ENCODE data around the gene ITPKB.

The ITPKB gene

DNA sequence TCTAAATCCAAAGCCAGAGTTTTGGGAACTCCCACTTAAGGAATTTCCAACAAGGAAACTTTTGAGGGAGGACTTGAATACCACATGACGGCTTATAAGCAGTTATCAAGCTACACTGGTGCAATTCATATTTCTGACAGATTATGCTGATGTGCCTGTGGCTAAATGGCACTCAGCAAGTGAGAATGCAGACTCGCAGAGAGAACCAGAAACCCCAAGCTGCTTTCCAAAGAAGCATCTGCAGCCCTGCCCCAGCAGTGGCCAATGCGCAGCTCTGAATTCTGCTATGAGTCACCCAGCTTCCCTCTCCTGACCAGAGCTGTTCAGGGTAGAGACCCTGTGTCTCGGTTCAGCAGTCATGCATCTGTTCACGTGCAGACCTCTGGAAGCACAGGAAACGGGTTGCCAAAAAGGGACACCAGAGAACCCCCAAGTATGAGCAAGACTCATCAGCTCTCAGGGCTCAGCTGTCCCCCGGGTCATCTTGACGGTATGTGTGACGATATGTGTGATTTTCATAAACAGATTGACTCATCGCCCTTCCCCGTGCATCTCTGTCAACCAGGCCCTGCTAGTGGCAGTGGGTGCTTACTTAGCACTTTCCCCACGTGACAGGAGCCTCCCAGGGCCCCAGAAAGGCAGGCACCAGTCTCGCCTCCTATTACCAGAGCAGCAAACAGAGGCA, 76.3 kb downstream of the ITPKB start:
- TF ChIP-seq SPI1 (IDR thresholded peaks at IDR 0.05; ENCODE audit: borderline replicate concordance, low read depth) (no peak), GABPA (IDR thresholded peaks at IDR 0.05; ENCODE audit: low read depth) (no peak), POLR2AphosphoS5 (IDR thresholded peaks at IDR 0.05; ENCODE audit: low read depth) (no peak)
- TF ChIP-seq, protein P1, sequence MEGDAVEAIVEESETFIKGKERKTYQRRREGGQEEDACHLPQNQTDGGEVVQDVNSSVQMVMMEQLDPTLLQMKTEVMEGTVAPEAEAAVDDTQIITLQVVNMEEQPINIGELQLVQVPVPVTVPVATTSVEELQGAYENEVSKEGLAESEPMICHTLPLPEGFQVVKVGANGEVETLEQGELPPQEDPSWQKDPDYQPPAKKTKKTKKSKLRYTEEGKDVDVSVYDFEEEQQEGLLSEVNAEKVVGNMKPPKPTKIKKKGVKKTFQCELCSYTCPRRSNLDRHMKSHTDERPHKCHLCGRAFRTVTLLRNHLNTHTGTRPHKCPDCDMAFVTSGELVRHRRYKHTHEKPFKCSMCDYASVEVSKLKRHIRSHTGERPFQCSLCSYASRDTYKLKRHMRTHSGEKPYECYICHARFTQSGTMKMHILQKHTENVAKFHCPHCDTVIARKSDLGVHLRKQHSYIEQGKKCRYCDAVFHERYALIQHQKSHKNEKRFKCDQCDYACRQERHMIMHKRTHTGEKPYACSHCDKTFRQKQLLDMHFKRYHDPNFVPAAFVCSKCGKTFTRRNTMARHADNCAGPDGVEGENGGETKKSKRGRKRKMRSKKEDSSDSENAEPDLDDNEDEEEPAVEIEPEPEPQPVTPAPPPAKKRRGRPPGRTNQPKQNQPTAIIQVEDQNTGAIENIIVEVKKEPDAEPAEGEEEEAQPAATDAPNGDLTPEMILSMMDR (IDR thresholded peaks at IDR 0.05; ENCODE audit: insufficient read depth, low read length), result no peak
- TF ChIP-seq, protein P2, sequence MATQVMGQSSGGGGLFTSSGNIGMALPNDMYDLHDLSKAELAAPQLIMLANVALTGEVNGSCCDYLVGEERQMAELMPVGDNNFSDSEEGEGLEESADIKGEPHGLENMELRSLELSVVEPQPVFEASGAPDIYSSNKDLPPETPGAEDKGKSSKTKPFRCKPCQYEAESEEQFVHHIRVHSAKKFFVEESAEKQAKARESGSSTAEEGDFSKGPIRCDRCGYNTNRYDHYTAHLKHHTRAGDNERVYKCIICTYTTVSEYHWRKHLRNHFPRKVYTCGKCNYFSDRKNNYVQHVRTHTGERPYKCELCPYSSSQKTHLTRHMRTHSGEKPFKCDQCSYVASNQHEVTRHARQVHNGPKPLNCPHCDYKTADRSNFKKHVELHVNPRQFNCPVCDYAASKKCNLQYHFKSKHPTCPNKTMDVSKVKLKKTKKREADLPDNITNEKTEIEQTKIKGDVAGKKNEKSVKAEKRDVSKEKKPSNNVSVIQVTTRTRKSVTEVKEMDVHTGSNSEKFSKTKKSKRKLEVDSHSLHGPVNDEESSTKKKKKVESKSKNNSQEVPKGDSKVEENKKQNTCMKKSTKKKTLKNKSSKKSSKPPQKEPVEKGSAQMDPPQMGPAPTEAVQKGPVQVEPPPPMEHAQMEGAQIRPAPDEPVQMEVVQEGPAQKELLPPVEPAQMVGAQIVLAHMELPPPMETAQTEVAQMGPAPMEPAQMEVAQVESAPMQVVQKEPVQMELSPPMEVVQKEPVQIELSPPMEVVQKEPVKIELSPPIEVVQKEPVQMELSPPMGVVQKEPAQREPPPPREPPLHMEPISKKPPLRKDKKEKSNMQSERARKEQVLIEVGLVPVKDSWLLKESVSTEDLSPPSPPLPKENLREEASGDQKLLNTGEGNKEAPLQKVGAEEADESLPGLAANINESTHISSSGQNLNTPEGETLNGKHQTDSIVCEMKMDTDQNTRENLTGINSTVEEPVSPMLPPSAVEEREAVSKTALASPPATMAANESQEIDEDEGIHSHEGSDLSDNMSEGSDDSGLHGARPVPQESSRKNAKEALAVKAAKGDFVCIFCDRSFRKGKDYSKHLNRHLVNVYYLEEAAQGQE (IDR thresholded peaks at IDR 0.05; ENCODE audit: insufficient replicate concordance, low read depth), result no peak
- peak; percentile 79 to 87 for DNase-seq (ENCODE audit: low read depth in 1 of 2, low spot score in 1 of 2)
- peak overlapping the region; percentile 13; the same call in 1 of the 2 replicates for H3K27ac ChIP-seq (replicated peaks)
- no peak overlapping the region for H3K4me3 ChIP-seq (replicated peaks; ENCODE audit: insufficient read depth, low read length)
- H3K27me3 ChIP-seq (ENCODE audit: insufficient read depth, poor library complexity, severe bottlenecking), result no peaks in the 10 kb centered on the region

DNA sequence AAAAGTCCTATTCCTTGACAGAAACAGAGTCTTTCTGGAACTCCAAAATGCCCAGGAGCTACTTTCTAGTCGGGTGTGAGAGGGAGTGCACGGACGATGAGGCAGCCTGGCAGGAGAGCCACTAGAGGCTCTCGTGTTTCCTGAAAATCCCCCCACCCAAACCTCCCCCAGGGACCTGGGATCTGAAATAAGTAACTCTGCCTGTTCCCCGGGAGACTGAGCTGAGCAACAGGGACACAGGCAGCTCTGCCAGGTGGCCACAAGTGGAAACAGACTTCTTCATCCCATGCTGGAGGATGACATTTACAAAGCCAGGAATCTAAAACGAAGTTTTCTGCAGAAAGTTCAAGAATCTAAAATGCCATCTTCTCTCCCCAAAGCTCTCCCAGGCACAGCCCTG, 77.1 kb downstream of the ITPKB start:
- no peak for TF ChIP-seq SPI1 (IDR thresholded peaks at IDR 0.05; ENCODE audit: borderline replicate concordance, low read depth)
- TF ChIP-seq GABPA (IDR thresholded peaks at IDR 0.05; ENCODE audit: low read depth), result no peak
- no peak for TF ChIP-seq POLR2AphosphoS5 (IDR thresholded peaks at IDR 0.05; ENCODE audit: low read depth)
- TF ChIP-seq, protein P2 (IDR thresholded peaks at IDR 0.05; ENCODE audit: insufficient replicate concordance, low read depth), result no peak
- TF ChIP-seq, protein P1 (IDR thresholded peaks at IDR 0.05; ENCODE audit: insufficient read depth, low read length), result no peak
- Histone ChIP-seq H3K4me3 (replicated peaks; ENCODE audit: insufficient read depth, low read length) (no peak overlapping the region), H3K27me3 (ENCODE audit: insufficient read depth, poor library complexity, severe bottlenecking) (no peaks in the 10 kb centered on the region), H3K27ac (replicated peaks) (no peak overlapping the region)
- DNase-seq (ENCODE audit: low read depth in 1 of 2, low spot score in 1 of 2), result no peak

DNA sequence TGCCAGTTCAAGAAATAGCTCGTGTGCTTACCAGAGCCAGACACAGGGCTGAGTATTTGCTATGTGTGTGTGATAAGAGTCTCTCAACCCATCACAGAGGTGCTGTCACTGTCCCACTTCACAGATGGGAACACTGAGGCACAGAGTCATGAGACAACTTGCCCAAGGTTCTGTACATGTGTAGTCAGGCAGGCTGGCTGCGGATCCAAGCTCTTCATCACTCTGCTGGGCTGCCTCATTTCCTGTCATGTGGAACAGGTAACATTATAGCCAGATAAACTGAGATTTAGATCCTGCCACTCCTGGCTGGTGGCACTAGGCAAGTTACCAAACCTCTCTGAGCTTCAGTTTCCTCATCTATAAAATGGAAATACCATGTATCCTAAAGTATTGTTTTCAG, 77.8 kb downstream of the ITPKB start:
- Histone ChIP-seq H3K4me3 (replicated peaks; ENCODE audit: insufficient read depth, low read length) (no peak overlapping the region), H3K27ac (replicated peaks) (no peak overlapping the region), H3K27me3 (ENCODE audit: insufficient read depth, poor library complexity, severe bottlenecking) (no peaks in the 10 kb centered on the region)
- DNase-seq (ENCODE audit: low read depth in 1 of 2, low spot score in 1 of 2), result no peak
- TF ChIP-seq GABPA (IDR thresholded peaks at IDR 0.05; ENCODE audit: low read depth), result no peak
- TF ChIP-seq, protein P1 (IDR thresholded peaks at IDR 0.05; ENCODE audit: insufficient read depth, low read length), result no peak
- TF ChIP-seq, protein P2 (IDR thresholded peaks at IDR 0.05; ENCODE audit: insufficient replicate concordance, low read depth), result no peak
